HG02884 (cell line): Measurements from ENCODE around the gene CTNNA3.

Source experiments
- ATAC-seq: cut with Tn5 transposase; IDR thresholded peaks from one replicate; pipeline ENCODE4 v1.9.1; 2021; ENCODE audit warnings: mild to moderate bottlenecking, moderate library complexity; ENCODE audit not compliant: unreplicated experiment

Gene CTNNA3

GRCh38 chr10:66834802-66835201 lies 861.2 kb downstream of the CTNNA3 start:
- ATAC-seq: no peak

- ATAC-seq: no peak
These were observed 862.1 kb downstream of the CTNNA3 start for GRCh38 chr10:66833861-66834260.

- ATAC-seq: no peak
These were observed 863.1 kb downstream of the CTNNA3 start for GRCh38 chr10:66832781-66833422.

GRCh38 chr10:66828957-66829356 lies 867.0 kb downstream of the CTNNA3 start:
- ATAC-seq: no peak

- no peak for ATAC-seq
These were observed 868.6 kb downstream of the CTNNA3 start for GRCh38 chr10:66827353-66827752.

- ATAC-seq: no peak
These were observed 872.7 kb downstream of the CTNNA3 start for GRCh38 chr10:66823301-66823700.

GRCh38 chr10:66822801-66823200 lies 873.2 kb downstream of the CTNNA3 start:
- no peak for ATAC-seq

- no peak for ATAC-seq
These were observed 876.3 kb downstream of the CTNNA3 start for GRCh38 chr10:66819691-66820090.

- ATAC-seq: no peak
These were observed 882.9 kb downstream of the CTNNA3 start for GRCh38 chr10:66813122-66813521.

GRCh38 chr10:66811211-66811610 lies 884.8 kb downstream of the CTNNA3 start:
- ATAC-seq: no peak

GRCh38 chr10:66809402-66809801 lies 886.6 kb downstream of the CTNNA3 start:
- no peak for ATAC-seq

GRCh38 chr10:66805612-66806011 lies 890.4 kb downstream of the CTNNA3 start:
- no peak for ATAC-seq

- ATAC-seq: no peak
These were observed 891.0 kb downstream of the CTNNA3 start for GRCh38 chr10:66804962-66805361.

GRCh38 chr10:66803174-66803573 lies 892.8 kb downstream of the CTNNA3 start:
- no peak for ATAC-seq

- ATAC-seq: no peak
These were observed 896.5 kb downstream of the CTNNA3 start for GRCh38 chr10:66799474-66799873.

GRCh38 chr10:66795866-66796265 lies 900.1 kb downstream of the CTNNA3 start:
- ATAC-seq: no peak

GRCh38 chr10:66792441-66792840 lies 903.6 kb downstream of the CTNNA3 start:
- no peak for ATAC-seq

- no peak for ATAC-seq
These were observed 907.6 kb downstream of the CTNNA3 start for GRCh38 chr10:66788178-66788987.

GRCh38 chr10:66786709-66787108 lies 909.3 kb downstream of the CTNNA3 start:
- ATAC-seq: no peak

GRCh38 chr10:66784770-66785169 lies 911.2 kb downstream of the CTNNA3 start:
- no peak for ATAC-seq

GRCh38 chr10:66783316-66783715 lies 912.7 kb downstream of the CTNNA3 start:
- no peak for ATAC-seq

GRCh38 chr10:66782776-66783175 lies 913.2 kb downstream of the CTNNA3 start:
- no peak for ATAC-seq
